Activated CD8-positive, alpha-beta memory T cell treated with anti-CD3 and anti-CD28 coated beads, Interleukin-2, amount 50 U/mL, for 1 hour (primary cell): ENCODE results near the gene PPP2R2B.

Experiments
- DNase-seq: peaks from one replicate; pipeline ENCODE4 v3.0.0-alpha.2; 2020; ENCODE audit errors: extremely low read depth

Gene PPP2R2B

GRCh38 chr5:146703899-146704298, 174.7 kb downstream of the PPP2R2B start:
- no peak for DNase-seq

DNA sequence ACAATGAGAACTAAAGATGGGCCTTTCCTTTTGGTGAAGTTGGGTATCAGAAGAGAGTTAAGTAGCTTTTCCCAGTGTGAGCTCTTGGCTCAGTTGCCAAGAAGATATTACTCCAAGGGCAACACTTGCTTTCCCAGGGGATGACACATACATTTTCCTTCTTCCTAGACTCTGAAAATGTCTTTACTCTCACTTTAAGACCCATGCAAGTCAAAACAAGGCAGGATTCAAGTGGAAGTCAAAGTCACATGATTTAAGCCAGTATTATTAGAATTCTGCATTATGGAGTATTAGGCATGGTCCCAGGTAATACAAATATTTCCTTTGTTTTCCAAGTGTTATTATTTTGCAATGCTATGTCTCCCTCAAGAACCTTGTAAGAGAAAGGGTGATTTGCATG, 175.1 kb downstream of the PPP2R2B start:
- no peak for DNase-seq

DNA sequence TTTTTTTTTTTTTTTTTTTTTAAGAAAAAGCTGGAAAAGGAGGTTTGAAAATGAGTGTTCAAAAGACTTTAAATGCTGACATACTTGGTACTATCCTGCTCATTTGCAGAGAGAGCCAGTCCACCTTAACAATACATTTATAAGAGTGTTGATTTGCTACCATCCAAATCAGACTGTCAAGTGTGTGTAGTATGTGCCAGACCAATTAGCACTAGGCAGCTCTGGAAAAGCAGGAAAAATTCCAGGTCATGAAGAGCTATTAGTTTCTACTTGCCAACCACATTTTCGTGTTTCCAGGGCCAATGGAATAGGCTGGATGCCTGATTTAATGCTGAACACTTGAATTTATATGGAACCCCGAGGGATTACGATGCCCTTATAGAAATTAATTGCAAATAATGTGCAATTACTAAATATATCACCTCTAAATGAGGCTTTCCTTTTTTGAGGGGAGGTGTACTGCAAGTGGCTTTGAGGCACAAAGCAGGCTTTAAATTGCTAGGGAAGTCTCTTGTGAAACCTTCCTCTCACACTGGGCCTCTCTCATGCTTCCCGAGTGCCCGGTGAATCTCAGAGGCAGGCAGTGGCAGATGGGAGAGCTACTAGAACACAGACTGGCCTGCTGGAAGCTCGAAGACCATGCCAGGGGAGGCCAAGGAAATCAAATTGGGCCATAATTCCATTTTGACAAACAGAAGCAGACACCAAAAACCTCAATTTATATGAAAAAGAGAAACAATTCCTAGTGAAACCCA, 178.7 kb downstream of the PPP2R2B start:
- no peak for DNase-seq

- DNase-seq: no peak
Observed at GRCh38 chr5:146699138-146699537, 179.4 kb downstream of the PPP2R2B start.

- no peak for DNase-seq
Observed at GRCh38 chr5:146698651-146699050, 179.9 kb downstream of the PPP2R2B start.

DNA sequence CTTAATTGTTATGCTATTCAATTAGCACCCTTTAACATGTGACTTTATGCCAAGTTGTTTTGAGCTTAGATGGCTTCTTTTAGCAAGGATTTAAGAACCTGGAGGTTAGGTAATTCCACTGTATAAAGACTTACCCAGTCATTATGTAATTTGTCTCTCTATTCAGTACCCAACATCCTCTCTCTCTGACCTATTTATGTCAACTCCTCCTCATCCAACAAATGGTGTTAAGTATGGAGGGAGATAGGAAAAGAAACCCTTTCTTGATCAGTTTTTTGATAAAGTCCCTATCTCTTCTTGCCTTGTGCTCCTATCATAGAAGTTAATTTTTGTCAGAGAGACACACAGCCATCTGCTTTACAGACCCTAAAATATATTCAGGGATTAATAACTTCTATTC, 181.3 kb downstream of the PPP2R2B start:
- no peak for DNase-seq

DNA sequence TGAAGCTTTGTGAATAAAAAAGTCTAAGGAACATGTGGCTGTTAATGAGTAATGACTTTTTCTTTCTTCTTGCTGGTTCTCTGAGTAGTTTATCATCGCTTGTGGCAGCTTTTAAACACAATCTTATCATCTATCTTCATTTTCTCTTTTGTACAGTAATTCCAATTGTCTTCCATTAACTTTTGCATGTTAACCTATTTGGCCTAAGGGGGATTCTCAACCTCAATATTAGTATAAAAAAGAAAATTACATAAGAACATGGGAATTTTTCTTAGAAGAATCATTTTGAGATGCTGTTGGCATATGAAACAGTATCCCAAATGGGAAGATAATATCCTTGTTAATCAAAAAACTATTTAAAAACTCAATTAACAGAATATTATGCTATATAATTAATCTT, 182.9 kb downstream of the PPP2R2B start:
- DNase-seq: no peak

DNA sequence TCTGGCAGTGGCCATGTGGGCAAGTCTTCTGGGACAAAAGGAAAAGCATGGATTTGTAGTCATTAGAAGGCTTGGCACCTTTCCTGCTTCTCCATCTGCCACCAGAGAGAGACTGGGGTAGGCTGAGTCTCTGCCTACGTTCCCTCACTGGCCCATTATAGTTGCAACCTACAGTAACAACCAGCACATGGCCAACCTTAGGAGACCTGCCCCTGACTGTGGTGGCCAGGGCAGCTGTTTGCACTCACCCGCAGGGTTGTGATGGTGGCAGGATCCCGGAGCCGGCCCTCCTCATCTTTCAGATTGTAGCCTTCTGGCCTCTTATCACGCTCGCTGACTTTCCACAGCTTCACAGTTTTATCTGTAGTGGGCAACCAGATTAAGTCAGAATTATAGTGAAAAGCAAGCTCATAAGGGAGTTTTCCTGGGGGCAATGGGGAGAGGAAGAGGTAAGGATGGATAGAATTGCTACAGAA, 187.6 kb downstream of the PPP2R2B start:
- DNase-seq: no peak

DNA sequence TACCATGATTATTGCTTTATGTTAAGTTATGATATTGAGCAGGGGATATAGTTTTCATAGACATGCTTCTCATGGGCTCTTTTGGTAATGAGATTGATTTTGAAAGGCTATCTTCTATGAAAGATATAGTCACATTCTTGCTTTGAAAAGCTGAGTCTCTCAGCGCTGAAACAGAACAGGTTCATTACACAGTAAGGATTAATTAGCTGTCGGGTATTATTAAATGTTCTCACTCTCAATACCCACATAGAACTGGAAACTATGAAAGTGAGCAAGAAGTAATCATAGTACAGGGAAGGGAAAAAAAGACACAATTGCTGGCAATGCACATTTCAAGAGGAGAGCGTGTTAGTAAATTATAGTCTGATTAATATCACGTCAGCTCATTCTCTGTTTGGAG, 190.9 kb downstream of the PPP2R2B start:
- no peak for DNase-seq

DNA sequence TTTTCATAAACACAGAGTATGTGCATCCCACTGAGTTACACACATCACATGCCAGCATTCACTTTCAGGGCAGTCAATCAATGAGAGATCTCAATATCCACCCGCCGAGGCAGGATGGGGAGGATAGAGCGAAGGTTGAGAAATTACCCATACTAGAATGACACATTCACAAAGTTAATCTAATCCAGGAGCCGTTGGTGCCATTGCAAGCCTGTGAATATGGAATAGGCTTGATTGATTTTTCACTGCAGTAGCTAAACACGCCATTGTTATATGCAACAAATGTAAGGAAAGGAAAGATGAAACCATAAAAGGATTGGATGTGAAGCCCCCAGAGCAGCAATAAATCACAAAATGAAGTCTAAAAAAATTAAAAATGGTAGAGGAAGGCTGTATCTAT, 194.7 kb downstream of the PPP2R2B start:
- no peak for DNase-seq

GRCh38 chr5:146682899-146683532, 195.5 kb downstream of the PPP2R2B start:
- DNase-seq: no peak

- DNase-seq: no peak
Observed at GRCh38 chr5:146681585-146682105, 196.9 kb downstream of the PPP2R2B start.

GRCh38 chr5:146680846-146681584, 197.5 kb downstream of the PPP2R2B start:
- no peak for DNase-seq

DNA sequence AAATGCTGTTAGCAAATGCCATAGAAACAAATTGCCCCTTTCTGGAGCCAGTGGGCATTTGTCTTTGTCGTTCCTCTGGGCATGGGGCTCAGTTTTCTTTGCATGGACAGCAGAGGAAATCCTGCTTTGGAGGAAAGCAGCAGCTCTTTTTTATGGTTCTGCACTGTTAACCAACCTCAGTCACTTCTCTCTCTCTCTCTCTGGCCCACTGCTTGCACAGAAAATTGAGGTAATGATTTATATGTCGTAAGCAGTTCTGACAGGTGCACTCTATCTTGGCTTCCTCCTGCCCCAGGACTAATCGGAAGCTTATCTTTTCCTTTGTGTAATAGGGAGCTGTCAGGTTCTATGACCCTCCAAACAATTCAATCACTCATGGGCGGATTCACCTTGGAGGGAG, 202.9 kb downstream of the PPP2R2B start:
- DNase-seq: no peak

DNA sequence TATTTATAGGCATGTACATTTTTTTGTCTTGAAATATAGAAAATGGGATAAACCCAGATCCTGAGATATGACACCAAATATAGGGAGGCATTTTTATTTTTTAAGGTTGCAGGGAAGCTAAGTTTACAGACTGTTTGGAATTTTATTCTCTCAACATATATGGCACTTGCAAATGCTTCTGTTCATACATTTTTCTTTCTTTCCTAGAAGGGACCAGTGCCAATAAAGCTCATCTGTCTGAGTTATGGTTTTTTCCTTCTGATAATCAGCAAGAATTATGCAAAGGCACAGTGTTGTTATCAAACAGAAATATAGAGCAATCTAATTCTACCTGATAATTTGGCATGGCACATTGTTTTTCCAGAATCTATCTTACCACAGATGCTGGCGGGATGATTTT, 205.7 kb downstream of the PPP2R2B start:
- DNase-seq: no peak

DNA sequence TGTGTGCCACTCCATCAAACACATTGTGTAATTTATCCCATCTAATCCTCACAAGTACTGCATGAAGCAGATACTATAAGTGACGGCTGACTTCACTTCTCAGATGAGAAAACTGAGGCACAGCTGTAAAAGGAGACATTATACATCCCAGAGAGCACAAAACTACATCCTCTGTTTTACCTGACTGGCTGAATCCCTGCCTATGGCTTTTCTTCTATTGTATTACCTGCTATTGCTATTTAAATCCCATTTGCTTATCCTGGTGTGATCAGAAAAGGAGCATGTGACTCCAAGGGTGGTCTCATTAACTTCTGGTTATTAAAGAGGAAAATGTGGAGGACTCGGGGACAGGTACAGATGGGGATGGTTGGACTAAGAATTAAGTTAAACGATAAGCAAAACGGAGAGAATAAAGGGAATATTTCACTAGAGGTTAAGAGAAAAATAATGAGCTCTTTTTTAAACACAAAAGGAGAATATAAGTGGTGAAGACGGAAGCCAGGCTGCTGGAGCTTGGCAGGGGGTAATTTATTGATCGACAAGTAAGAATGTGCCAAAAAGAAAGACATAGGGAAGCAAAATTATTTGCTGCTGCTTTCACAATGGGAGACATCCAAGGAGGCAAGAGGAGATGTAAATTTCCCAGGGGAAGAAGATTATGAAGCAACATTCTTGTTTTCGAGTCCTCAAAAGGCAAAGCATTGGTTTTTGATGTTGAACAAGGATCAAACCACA, 206.8 kb downstream of the PPP2R2B start:
- no peak for DNase-seq

DNA sequence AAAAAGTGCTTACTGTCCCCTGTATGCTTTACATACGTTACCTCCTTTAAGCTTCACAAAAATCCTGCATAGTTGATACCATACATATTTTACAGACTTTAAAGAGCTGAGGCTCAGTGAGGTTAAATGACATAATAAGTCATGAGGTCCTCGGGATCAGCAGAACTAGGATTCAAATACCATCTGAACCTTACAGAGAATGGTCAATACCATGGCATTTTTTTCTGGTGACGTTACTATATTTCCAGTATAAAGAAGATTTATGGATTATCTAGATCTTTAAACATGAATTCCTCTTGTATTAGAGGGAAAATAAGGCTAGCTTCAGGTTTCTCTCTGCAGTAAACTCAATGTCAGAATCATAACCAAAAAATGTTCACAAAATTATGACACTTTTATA, 208.9 kb downstream of the PPP2R2B start:
- no peak for DNase-seq

- no peak for DNase-seq
Observed at GRCh38 chr5:146667633-146668272, 210.8 kb downstream of the PPP2R2B start.

DNA sequence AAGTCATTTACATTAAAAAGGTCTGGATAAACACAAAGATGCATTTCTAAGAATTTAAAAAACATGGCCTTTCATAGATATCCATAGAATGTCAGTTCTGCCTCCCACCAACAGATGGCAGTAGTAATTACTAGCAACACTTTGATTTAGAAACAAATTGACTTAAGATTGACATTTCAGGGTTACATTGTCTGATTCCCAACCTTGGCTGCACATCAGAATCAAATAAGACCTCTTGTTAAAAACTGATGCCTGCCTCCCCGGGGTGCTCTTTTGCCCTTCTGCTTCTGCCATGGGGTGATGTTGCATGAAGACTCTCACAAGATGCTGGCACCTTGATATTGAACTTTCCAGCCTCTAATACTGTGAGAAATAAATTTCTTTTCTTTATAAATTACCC, 216.3 kb downstream of the PPP2R2B start:
- no peak for DNase-seq

DNA sequence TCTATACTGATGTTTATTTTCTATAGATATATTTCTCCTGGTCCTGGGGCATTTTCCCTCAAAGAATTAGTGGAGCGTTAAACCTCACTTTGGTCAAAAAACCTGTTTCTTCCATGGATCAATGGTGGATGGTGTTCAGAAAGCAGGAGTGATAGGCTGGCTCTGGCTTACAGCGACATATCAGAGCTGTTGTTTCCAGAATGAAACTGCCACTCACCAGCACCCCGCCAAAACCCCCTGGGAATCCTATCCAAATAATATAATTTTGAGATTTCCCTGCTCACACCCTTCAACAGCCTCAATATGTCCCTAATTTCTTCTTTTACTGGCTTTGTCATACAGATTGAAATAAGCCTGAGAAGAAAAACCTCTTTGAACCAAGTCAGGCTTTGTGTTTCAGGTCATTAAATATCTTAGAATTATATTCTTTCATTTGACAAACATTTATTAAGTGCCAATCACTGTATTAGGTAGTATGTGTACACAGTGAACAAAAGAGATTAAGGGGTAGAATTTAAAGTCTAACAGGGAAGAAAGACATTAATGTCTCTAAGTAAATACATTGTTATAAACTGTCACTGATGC, 218.1 kb downstream of the PPP2R2B start:
- no peak for DNase-seq

- no peak for DNase-seq
Observed at GRCh38 chr5:146659961-146660360, 218.6 kb downstream of the PPP2R2B start.
